Aorta (tissue), 5 donors: ENCODE measurements around the gene ENSA. TPM values are rescaled to one million over a fixed set of nuclear protein-coding genes. Genes with fewer than 3 reads are reported as not detected.
"Not testable (repeated sequence)": the region's sequence is repeated elsewhere in the genome, so short reads cannot be mapped to it uniquely, and the experiment has no call there.

Experiments
- ATAC-seq: fragments of 200-7000 bp; cut with Tn5 transposase; one replicate; pipeline ENCODE4 v1.9.1; 2022; ENCODE audit warnings: moderate library complexity; ENCODE audit not compliant: low FRiP score
- DNase-seq, 2 donors: peaks; one replicate each; pipeline ENCODE4 v3.0.0-alpha.2; 2020
- H3K27ac ChIP-seq, 2 donors: one replicate each; pipeline ENCODE4 v1.5.1; 2013; ENCODE audit warnings: low read length in 2 of 2, mild to moderate bottlenecking in 2 of 2, moderate library complexity in 2 of 2, control low read depth in 1 of 2, inconsistent platforms in 1 of 2, low read depth in 1 of 2
- H3K27me3 ChIP-seq, 2 donors: one replicate each; pipeline ENCODE4 v1.6.1; 2013; ENCODE audit warnings: control low read depth in 1 of 2, low read length in 1 of 2, mild to moderate bottlenecking in 1 of 2, moderate library complexity in 1 of 2; ENCODE audit not compliant: insufficient read depth in 2 of 2, control insufficient read depth in 1 of 2
- H3K36me3 ChIP-seq, 2 donors: one replicate each; pipeline ENCODE4 v1.6.1; 2013; ENCODE audit warnings: control low read depth in 1 of 2, low read length in 1 of 2, mild to moderate bottlenecking in 1 of 2; ENCODE audit not compliant: insufficient read depth in 2 of 2, control insufficient read depth in 1 of 2
- H3K4me1 ChIP-seq, 2 donors: one replicate each; pipeline ENCODE4 v1.6.1; 2013; ENCODE audit warnings: low read length in 2 of 2, control low read depth in 1 of 2, mild to moderate bottlenecking in 1 of 2, moderate library complexity in 1 of 2; ENCODE audit not compliant: insufficient read depth in 2 of 2, control insufficient read depth in 1 of 2
- H3K4me3 ChIP-seq, 2 donors: one replicate each; pipeline ENCODE4 v1.5.1; 2013; ENCODE audit warnings: low read length in 2 of 2, control low read depth in 1 of 2, mild to moderate bottlenecking in 1 of 2
- H3K9me3 ChIP-seq: one replicate; pipeline ENCODE4 v1.6.1; 2013; ENCODE audit warnings: mild to moderate bottlenecking, low read length; ENCODE audit not compliant: control insufficient read depth
- WGBS, 2 donors: extraction: QIAGEN DNeasy Blood & Tissue Kit; methylation state at CpG; one replicate each; pipeline ENCODE4 v1.1.7; 2013; 5-methylcytosine and 5-hydroxymethylcytosine counted together
- intact Hi-C, 2 donors: fragments of 100-400 bp; cut with DNase I; formaldehyde crosslinking; loops; one replicate each; pipeline versions ENCODE4 v1.14.2 to v1.15.0; 2022
- polyA plus RNA-seq, 2 donors: library from polyadenylated mRNA; stranded (reverse); fragments of 200-250 nt; gene quantifications; one replicate each; pipeline ENCODE4 v1.2.3, GENCODE V29; 2013
- total RNA-seq, 2 donors: library from RNA; stranded (reverse); fragmentation: NEBNext Ultra II Directional; extraction: Animal tissue kit (Norgen Biotek cat#: 25700); gene quantifications; one replicate each; pipeline ENCODE4 v1.2.1, GENCODE V29; 2021
- donor health status: healthy with polysubstance abuse.
- donor health status: Bipolar disorder and iron deficiency.
- donor health status: DM: no; HTN: no; CAD: no.
- donor health status: DM: no; HTN: no; CAD: no.
- donor health status: DM: yes; HTN: yes; CAD: no.

ENSA gene
- total and polyA plus RNA-seq, 4 donors: 113 to 178 (median 143) TPM

DNA sequence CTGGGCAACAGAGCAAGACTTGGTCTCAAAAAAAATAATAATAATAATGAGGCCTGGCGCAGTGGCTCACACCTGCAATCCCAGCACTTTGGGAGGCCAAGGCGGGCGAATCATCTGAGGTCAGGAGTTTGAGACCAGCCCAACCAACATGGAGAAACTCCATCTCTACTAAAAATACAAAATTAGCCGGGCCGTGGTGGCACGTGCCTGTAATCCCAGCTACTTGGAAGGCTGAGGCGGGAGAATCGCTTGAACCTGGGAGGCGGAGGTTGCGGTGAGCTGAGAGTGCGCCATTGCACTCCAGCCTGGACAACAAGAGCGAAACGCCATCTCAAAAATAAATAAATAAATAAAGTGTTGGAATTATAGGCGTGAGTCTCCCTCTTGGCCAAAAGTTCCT lies 47.5 kb downstream of the ENSA start:
- H3K4me3 ChIP-seq, DNase-seq, H3K27ac ChIP-seq, intact Hi-C loops, ATAC-seq, H3K27me3 ChIP-seq, H3K9me3 ChIP-seq, H3K4me1 ChIP-seq, H3K36me3 ChIP-seq: not testable (repeated sequence)
- WGBS, 2 donors: 97 to 99% methylated on average over 14 of the region's 14 CpGs

DNA sequence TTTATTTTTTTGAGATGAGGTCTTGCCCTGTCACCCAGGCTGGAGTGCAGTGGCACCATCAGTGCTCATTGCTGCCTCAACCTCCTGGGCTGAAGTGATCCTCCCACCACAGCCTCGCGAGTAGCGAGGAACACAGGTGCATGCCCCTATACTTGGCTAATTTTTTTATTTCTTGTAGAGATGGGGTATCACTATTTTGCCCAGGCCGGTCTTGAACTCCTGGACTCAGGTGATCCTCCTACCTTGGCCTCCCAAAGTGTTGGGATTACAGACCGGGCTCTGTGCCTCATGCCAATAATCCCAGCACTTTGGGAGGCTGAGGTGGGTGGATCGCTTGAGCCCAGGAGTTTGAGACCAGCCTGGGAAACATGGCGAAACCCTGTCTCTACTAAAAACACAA lies 48.0 kb downstream of the ENSA start:
- 97 to 98% methylated on average over 7 of the region's 7 CpGs for WGBS, 2 donors
- ATAC-seq, H3K9me3 ChIP-seq, intact Hi-C loops, H3K4me1 ChIP-seq, H3K4me3 ChIP-seq, H3K27ac ChIP-seq, DNase-seq, H3K27me3 ChIP-seq, H3K36me3 ChIP-seq: not testable (repeated sequence)

DNA sequence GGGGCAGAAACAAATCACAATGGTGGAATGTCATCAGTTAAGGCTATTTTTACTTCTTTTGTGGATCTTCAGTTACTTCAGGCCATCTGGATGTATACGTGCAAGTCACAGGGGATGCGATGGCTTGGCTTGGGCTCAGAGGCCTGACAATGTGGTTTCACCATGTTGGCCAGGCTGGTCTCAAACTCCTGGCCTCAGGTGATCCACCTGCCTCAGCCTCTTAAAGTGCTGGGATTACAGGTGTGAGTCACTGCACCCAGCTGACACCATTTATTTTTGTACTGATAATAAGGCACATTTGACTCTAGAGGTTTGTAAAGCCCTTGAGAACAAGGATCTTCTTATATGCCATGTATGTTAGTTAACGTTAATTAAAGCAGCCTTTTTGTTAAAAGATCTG lies 48.4 kb downstream of the ENSA start:
- H3K27ac ChIP-seq, H3K36me3 ChIP-seq, ATAC-seq, H3K27me3 ChIP-seq, intact Hi-C loops, H3K4me3 ChIP-seq, DNase-seq, H3K9me3 ChIP-seq, H3K4me1 ChIP-seq: not testable (repeated sequence)
- 90 to 96% methylated on average over 3 of the region's 3 CpGs for WGBS, 2 donors

DNA sequence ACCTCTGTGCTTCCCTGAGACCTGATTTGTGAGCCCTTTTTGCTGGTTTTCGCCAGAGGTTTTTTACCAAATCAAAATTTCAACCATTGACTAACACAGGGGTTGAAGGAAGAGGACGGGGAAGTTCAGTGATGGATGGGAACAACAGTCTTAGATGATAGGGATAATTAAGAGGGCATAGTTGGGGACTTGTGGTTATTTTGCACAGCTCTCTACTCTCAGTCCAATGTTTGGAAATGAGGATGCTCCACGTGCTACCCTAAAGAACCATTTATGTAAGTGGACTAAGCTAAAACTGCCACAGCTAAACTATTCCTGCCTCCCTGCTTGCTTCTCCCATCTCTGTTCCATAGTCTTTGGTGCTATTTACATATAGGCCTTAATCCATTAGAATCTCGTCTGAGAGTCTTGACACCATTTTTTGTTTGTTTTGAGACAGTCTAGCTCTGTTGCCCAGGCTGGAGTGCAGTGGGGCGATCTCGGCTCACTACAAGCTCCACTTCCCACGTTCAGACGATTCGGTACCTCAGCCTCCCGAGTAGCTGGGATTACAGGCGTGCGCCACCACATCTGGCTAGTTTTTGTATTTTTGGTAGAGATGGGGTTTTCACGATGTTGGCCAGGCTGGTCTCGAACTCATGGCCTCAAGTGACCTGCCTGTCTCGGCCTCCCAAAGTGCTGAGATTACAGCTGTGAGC lies 49.3 kb downstream of the ENSA start:
- H3K27ac ChIP-seq: peak overlapping the region; percentile 80 to 98
- H3K36me3 ChIP-seq: peaks cover 4 to 6% of the 10 kb centered on the region in 2 donors
- WGBS, 2 donors: 59 to 65% methylated on average over 15 of the region's 15 CpGs
- no peak for DNase-seq
- peak overlapping the region; percentile 45 to 87 for H3K4me3 ChIP-seq
- no peaks in the 10 kb centered on the region for H3K27me3 ChIP-seq
- no peaks in the 10 kb centered on the region for H3K4me1 ChIP-seq
- H3K9me3 ChIP-seq: no peaks in the 10 kb centered on the region
- intact Hi-C loops: loop anchor here (2.0 kb wide), 1 partner anchor 33 kb away; no protein-coding TSS in a partner anchor
- ATAC-seq: no peak

DNA sequence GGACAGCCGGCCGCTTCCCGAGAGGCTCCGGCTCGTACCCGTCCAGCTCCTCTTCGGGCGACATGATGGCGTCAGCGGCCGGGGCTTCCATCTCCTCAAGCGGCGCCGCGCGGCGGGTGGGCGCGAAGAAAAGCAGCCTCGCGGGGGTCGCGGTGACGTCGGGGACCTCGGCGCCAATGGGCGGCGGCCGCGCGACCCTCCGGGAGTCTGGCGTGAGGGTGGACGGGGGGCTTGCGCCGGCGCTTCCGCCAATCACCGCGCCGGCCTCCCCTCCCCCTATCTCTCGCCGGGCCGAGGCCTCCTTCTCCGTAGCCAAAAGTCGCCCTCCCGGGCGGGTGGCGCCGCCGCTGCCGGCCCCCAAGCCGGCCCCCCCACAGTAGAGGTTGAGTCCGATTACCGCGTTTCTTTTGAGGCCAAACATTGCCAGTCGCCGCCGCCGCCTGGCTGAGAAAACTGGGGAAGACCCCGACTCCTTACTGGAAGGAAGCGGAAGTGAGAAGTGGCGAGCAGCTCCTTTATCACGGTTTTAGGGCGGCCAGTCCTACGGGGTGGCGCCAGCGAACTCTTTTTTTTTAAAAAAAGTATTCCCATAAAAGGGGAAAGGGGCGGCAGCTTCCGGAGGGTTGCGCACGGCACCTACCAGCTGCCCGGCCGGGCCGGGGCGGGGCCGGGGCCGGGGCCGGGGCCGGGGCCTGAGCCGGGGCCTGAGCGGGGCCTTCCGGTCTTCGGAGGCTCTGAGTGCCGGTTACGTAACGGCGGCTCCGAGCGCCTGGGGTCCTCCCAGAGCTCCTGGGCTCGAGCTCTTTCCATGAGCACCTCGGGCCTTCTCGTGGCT lies 50.1 kb downstream of the ENSA start, which contains the start of gene MCL1:
TSS of gene MCL1 (minus strand) at position 501 of the 835 bp plus-strand sequence. CDS start at position 421, 80 bp downstream.
- intact Hi-C loops: loop anchor here (2.0 kb wide), 1 partner anchor 33 kb away; no protein-coding TSS in a partner anchor
- ATAC-seq (peak; percentile 93), DNase-seq (peak; percentile 95 to 96)
- Histone ChIP-seq H3K27ac (peak within 1 kb of the TSS; percentile 90 to 99), H3K9me3 (no peaks in the 10 kb centered on the region), H3K36me3 (peaks cover 4 to 8% of the 10 kb centered on the region in 2 donors), H3K27me3 (no peaks in the 10 kb centered on the region), H3K4me1 (no peaks in the 10 kb centered on the region), H3K4me3 (peak within 1 kb of the TSS; percentile 94 to 95)
- WGBS, 2 donors: 0 to 1% methylated on average over 61 to 94 of the region's 94 CpGs

DNA sequence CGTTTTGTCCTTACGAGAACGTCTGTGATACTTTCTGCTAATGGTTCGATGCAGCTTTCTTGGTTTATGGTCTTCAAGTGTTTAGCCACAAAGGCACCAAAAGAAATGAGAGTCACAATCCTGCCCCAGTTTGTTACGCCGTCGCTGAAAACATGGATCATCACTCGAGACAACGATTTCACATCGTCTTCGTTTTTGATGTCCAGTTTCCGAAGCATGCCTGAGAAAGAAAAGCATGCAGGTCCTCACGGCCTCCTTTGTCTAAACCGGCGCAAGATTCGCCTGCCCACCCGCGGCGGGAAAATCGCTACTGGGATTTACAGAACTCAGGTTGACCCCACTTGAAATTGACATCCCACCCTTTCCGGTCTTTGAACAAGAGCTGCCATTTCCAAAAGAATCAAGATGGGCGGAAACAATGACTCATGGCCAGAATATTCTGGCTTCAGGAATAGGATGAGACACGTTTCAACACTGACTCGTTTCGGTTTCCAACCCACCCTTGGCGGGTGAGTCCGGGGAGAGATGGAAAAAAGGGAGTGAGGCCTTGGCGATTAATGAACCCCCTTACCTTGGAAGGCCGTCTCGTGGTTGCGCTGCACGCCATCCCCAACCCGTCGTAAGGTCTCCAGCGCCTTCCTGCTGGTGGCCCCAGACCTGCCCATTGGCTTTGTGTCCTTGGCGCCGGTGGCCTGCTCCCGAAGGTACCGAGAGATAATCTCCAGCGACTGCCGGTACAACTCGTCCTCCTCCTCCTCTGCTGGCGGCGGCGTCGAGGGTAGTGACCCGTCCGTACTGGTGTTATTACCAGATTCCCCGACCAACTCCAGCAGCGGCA lies 50.9 kb downstream of the ENSA start:
- peak overlapping the region; percentile 94 to 95 for H3K4me3 ChIP-seq
- no peaks in the 10 kb centered on the region for H3K9me3 ChIP-seq
- intact Hi-C loops: loop anchor here (1.0 to 2.0 kb wide), 2 partner anchors 17 to 34 kb away; no protein-coding TSS in a partner anchor
- H3K36me3 ChIP-seq: peaks cover 4 to 8% of the 10 kb centered on the region in 2 donors
- 0% methylated on average over 50 of the region's 50 CpGs for WGBS, 2 donors
- no peaks in the 10 kb centered on the region for H3K27me3 ChIP-seq
- H3K4me1 ChIP-seq: no peaks in the 10 kb centered on the region
- DNase-seq (peak; percentile 72 to 90), ATAC-seq (peak; percentile 65)
- H3K27ac ChIP-seq: peak overlapping the region; percentile 90 to 99

DNA sequence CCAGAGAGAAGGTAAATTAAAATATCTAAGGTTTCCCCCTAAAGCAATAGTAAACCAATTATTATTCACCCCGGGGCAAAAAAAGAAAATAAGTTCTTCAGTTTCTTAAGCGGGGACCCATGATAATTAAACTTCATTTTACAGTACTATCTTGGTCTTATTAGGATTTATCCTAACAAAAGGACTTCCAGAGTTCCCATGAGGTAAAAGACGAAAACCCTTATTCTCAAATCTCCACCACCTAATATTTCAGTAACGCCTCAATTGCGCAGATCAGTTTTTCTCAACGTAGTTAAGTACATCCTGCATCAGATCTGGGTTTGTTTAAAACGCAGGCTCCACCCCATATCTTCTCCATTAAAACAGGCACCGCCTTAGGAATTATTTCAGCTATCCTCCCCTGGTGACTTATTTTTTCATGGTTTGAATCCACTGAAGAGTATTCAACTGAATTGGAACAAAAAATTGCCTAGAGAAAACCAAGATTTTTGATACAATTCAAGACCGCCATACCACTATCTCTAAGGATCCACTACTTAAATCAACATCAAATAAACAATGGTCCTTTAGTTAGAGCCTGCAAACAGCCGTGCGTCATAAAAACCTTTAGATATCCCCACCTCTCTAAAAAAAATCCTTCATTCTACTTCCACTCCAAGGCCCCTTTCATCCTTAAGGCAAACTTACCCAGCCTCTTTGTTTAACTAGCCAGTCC lies 51.7 kb downstream of the ENSA start:
- intact Hi-C loops: loop anchor here (1.0 to 2.0 kb wide), 3 partner anchors 16 to 43 kb away; no protein-coding TSS in a partner anchor
- peaks cover 4 to 10% of the 10 kb centered on the region in 2 donors for H3K36me3 ChIP-seq
- H3K27ac ChIP-seq: peak overlapping the region; percentile 90 to 99
- peak overlapping the region; percentile 94 to 95 for H3K4me3 ChIP-seq
- H3K27me3 ChIP-seq: no peaks in the 10 kb centered on the region
- peaks cover 0 to 2% of the 10 kb centered on the region in 2 donors for H3K4me1 ChIP-seq
- no peak for ATAC-seq
- no peak for DNase-seq
- no peaks in the 10 kb centered on the region for H3K9me3 ChIP-seq
- WGBS, 2 donors: 0% methylated on average over 11 of the region's 11 CpGs
